ENCODE measurements around the gene KCNH5.

DNA sequence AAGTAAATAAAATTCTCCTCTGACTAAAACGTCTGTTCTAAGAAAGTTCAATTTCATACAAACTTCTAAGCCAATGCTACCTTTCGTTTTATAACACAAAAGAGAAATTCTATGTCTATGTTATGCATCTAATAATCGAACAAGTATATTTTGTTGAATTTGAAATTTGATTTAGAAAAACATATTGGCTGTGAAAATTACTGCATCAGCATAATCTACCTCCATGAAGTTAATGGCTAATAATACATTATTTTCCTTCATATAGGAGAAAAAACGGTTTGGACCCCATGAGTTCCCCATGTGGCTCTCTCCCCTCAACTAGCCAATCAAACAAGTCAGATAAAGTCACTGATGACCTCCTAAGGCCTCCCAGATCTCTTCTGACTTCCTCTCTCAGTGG is 106.5 kb downstream of the KCNH5 start:
- TF ChIP-seq, protein P1, sequence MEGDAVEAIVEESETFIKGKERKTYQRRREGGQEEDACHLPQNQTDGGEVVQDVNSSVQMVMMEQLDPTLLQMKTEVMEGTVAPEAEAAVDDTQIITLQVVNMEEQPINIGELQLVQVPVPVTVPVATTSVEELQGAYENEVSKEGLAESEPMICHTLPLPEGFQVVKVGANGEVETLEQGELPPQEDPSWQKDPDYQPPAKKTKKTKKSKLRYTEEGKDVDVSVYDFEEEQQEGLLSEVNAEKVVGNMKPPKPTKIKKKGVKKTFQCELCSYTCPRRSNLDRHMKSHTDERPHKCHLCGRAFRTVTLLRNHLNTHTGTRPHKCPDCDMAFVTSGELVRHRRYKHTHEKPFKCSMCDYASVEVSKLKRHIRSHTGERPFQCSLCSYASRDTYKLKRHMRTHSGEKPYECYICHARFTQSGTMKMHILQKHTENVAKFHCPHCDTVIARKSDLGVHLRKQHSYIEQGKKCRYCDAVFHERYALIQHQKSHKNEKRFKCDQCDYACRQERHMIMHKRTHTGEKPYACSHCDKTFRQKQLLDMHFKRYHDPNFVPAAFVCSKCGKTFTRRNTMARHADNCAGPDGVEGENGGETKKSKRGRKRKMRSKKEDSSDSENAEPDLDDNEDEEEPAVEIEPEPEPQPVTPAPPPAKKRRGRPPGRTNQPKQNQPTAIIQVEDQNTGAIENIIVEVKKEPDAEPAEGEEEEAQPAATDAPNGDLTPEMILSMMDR (IDR thresholded peaks at IDR 0.05; ENCODE audit: insufficient read depth, low read depth, low read length): no peak
- TF ChIP-seq EZH2 (IDR thresholded peaks at IDR 0.05; ENCODE audit: insufficient read depth, low read length): no peak

Data from astrocyte (in vitro differentiated cells and primary cell).